Medulla oblongata (tissue), 1 donor: Measurements from ENCODE around the gene GPR89B.
"Not testable (repeated sequence)": the region's sequence is repeated elsewhere in the genome, so short reads cannot be mapped to it uniquely, and the experiment has no call there.

Experiments
- DNase-seq: peaks from one replicate; pipeline ENCODE4 v3.0.0-alpha.2; 2015; ENCODE audit errors: extremely low spot score

The GPR89B gene

DNA sequence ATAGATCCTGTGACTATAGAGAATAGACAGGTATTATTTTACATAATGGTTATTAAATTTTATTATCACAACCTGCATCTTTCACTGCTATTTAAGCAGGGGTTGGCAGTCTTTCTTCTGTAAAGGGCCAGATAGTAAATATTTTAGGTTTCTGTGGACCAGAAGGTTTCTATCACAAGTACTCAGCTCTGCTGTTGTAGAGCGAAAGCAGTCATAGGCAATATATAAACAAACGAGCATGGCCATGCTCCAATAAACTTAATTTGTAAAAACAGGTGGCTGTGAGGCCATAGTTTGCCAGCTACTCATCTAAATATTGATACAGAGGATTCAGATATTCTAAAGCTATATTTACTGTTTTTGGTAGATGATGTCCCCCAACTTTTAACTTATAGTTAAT, 12.2 kb downstream of the GPR89B start:
- DNase-seq, result not testable (repeated sequence)

DNA sequence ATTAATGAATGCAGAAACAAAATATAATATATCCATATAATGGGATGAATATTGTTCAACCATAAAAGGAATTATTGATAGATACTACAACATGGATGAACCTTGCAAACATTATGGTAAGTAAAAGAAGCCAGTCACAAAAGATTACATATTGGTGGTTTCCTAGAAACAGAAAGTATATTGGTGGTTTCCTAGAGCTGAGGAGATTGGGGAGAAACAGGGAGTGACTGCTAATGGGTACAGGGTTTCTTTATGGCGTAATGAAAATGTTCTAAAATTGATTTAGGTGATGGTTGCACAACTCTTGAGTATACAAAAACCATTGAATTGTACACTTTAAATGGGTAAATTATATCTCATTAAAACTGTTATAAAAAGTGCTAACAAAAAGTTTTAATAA, 14.3 kb downstream of the GPR89B start:
- DNase-seq, result not testable (repeated sequence)

DNA sequence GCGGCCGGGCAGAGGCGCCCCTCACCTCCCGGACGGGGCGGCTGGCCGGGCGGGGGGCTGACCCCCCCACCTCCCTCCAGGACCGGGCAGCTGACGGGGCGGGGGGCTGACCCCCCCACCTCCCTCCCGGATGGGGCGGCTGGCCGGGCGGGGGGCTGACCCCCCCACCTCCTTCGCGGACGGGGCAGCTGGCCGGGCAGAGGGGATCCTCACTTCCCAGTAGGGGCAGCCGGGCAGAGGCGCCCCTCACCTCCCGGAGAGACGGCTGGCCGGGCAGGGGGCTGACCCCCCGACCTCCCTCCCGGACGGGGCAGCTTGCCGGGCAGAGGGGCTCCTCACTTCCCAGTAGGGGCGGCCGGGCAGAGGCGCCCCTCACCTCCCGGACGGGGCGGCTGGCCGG, 21.3 kb downstream of the GPR89B start:
- DNase-seq, result not testable (repeated sequence)

DNA sequence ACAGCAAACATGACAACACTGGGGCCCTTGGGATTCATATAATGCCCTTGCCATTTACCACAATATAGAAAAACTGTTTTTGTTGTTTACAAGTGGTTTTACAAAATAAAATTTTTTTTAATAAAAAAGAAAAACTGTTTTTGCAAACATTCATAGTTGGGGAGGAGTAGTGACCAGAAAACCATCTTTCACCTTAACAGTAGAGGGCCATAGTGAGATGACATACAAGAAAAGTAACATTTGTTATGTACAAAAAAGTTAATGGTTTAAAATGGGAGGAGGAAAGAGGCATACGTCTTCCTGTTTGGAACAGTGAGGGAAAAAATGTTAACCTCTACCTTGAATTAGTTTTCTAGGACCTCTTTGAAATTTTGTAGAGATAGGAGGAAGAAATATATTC, 30.7 kb downstream of the GPR89B start:
- DNase-seq, result not testable (repeated sequence)

DNA sequence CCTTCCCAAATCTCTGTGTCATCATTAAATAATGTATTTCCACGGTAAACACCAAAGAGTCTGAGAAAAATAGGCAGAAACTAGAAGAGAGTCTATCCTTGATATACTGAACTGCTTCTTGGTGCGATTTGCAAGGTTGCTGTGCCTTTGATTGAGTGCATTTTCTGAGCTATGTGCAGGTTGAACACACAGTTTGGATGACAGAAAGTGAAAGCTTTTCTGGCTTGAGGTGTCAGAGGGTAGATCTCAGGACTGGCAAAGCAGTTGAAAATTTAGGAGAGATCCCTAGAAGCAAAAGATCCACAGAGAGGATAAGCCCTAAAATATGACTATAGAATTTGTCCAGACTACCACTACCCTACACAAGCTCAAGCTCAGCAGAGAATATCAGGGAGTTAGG, 31.5 kb downstream of the GPR89B start:
- not testable (repeated sequence) for DNase-seq

DNA sequence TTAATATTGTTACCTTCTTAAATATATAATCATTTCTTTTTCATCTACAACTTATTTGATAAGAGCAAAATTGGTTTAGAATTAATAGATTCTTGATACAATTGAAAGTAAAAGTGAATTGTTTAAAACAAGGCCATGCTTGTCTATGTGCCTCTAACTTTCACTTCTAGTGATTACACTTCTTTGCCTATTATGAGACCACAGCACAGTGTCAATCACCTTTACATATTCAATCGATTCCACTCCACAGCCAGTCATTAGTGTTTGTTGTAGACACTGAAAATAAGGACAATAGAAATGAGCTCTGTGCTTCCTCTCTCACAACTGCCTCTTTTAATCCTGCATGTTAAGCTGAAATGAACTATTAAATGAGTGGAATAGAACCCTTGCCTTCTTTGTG, 36.4 kb downstream of the GPR89B start:
- DNase-seq, result not testable (repeated sequence)

DNA sequence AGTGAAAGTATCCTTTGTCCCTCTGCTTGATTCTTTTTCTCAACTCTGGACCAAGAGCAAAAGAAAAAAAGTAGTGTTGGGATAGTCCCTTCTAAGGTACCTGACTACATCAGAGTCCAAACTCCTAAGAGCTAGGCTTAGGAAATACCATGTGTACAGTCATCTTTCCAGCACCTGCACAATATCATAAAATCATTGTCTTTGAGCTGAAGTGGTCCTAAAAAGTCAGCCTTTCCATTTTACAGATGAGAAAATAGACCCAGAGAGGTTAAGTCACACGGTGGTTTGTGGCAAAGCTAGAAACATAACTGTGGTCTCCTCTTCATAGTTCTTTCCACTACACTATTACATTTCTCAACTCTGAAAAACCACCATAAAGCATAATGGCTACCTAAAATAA, 38.4 kb downstream of the GPR89B start:
- DNase-seq, result not testable (repeated sequence)

DNA sequence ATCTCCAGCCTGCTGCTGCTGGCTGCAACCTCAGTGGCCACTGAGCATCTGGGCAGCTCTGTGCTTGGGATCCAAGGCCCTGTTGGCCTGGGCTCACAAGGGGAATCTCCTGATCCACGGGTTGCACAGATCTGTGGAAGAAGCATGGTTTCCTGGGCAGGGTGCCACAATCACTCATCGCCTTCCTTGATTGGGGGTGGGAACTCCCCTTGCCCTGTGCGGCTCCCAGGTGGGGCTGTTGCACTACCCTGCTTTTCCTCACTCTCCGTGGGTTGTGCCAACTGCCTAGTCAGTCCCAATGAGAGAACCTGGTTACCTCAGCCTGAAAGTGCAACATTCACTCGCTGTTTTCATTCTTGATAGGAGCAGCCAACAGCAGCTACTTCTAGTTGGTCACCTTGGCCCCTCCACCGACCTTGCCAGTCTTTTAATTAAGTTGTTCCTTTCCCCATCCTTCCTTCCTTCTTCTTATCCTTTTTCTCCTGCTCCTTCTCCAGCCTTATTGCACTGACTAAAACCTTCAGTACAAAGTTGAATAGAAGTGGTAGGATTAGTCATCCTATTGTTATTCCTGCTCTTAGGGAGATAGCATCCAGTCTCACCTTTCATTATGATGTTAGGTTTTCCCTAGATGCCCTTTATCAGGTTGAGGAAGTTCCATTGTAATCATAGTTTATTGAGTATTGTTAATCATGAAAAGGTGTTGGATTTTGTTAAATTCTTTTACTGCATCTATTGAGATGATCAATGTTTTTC, 50.9 kb downstream of the GPR89B start:
- not testable (repeated sequence) for DNase-seq

DNA sequence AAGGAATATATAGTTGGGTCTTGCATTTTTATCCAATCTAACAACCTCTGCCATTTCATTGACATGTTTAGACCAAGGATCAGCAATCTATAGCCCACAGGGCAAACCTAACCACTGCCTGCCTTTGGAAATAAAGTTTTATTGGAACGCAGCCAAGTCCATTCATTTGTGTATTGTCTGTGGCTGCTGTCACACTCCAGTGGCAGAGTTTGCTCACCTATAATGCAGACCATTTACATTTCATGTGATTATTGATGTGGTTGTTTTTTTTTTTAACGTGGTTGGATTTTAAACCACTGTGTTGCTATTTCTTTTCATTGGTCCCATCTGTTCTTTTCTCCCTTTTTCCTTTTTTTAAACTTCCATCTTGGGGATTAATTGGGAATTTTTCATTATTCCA, 57.2 kb downstream of the GPR89B start:
- not testable (repeated sequence) for DNase-seq

DNA sequence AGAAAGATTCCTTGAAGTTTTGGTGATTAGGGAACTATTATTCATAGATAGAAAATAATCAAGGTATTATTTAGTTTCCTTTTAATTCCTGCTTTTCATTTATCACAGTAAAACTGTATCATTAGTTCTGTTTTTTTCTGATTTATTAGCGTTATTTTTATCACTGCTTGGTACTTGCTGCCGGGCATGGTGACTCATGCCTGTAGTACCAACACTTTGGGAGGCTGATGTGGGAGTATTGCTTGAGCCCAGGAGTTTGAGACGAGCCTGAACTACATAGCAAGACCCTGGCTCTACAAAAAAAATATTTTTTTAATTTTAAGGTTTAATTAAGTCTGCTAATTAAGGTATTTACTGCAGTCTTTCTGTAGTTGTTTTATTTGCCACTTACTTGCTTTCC, 59.7 kb downstream of the GPR89B start:
- not testable (repeated sequence) for DNase-seq

DNA sequence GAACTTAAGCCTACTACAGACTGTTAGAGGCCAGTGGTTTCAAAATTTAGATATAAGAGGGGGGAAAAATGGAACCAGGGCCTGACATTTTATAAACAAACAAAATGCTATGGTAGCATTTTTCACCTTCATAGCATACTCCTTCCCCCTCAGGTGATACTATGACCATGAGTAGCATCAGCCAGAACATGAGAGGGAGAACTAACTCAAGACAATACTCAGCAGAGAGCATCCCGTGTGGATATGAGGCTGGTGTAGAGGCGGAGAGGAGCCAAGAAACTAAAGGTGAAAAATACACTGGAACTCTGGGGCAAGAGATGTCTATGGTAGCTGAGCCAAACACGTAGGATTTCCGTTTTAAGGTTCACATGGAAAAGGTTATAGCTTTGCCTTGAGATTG, 64.7 kb downstream of the GPR89B start:
- DNase-seq, result not testable (repeated sequence)

DNA sequence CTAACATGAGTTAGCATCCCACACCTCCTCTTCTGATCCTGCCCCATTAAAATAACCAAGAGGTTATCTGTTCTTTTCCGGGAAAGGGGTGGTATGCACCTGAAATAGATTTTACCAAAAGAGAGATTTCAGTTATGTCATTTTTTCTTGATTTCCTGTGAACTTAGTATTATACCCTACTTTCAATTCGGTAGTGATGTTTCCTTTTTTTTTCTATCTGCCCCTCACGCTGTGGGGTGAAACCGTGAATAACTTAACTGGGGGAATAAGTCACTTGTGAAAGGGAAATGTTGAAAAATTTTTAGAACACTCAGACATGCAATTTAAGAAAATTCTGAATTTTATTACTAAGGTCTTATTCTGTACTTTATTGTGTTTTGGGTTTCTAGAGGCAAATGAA, 65.2 kb downstream of the GPR89B start:
- not testable (repeated sequence) for DNase-seq

DNA sequence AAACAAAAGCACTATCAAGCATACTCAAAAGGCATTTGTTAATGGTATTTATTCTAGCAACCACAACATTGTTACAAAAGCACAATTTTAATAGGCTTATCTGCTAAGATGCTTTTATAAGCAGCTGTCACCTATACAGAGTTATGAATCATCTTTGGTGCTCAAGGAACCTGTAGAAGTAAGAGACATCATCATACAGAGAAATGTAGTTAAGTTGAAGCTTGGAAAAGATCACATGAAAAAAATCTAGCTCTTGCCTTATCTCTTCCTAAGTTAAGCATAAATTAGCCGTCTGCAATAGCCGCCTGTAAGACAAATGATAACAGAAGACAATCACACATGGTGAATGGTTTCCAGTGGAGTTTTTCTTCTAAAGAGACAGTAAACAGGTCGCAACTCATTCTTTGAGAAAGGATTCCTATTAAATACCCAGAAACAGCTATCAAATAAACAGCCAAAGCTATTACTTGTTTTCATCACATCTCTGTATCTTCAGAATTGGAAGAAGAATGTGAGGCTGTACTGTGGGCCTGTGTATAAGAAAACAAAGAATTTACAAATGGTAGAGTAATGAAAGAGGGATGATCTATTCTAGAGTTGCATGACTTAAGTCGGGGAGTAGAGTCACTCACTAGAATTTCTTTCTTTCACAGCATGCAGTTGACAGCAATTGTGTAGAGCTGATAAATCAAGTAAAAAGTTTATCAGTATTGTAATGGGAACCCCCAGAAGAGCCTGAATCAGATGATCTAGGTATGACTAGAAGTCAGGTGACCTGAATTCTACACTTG, 65.8 kb downstream of the GPR89B start:
- DNase-seq, result not testable (repeated sequence)

DNA sequence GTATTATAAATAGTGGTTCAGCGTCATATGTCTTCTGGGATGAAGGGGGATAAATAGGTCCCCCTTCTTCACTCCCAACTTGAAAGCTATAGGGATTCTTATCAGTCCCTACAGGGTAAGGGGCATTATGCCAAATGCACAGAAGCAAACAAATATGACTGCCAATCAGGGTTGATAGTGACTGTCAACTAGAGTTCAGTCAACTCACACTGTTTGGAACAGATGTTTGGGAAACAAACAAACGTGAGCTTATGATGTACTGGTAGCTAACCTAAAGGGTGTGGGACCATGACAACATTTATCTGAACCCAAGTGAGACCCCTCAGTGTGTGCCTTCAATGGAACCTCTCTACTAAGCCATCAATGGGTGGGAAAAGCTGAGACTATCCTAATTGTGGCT, 67.9 kb downstream of the GPR89B start:
- DNase-seq, result not testable (repeated sequence)

DNA sequence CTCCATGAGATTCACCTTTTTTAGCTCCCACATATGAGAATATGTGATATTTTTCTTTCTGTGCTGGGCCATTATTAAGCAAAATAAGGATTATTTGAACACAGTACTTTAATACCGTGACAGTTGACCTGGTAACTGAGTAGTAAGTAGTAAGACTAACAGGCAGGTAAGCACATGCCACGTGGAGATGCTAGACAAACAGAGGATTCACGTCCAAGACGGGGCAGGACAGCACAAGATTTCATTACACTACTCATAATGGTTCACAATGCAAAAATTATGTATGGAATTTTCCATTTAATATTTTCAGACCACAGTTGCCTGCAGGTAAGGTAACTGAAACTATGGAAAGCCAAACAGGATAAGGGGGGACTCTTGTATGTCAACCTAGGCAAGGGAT, 79.5 kb downstream of the GPR89B start:
- DNase-seq, result not testable (repeated sequence)

DNA sequence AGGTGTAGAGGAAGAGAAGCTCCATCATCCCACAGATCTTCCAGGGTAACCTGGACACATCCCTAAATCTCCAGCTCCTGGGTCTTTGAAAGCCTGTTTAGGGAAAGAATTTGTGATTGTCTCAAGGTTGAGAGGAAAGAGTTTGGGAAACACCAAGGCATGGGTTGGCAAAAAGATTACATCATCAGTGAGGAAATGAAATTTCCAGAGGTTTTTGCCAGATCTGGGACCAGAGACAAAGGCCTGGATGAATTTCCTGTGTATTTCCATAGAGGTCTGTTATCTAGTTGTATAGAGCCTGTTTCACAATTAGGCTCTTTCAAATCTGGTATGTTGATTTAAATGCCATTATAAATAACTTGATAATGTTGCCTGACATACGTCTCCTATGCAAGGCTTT, 82.3 kb downstream of the GPR89B start:
- DNase-seq, result no peak

DNA sequence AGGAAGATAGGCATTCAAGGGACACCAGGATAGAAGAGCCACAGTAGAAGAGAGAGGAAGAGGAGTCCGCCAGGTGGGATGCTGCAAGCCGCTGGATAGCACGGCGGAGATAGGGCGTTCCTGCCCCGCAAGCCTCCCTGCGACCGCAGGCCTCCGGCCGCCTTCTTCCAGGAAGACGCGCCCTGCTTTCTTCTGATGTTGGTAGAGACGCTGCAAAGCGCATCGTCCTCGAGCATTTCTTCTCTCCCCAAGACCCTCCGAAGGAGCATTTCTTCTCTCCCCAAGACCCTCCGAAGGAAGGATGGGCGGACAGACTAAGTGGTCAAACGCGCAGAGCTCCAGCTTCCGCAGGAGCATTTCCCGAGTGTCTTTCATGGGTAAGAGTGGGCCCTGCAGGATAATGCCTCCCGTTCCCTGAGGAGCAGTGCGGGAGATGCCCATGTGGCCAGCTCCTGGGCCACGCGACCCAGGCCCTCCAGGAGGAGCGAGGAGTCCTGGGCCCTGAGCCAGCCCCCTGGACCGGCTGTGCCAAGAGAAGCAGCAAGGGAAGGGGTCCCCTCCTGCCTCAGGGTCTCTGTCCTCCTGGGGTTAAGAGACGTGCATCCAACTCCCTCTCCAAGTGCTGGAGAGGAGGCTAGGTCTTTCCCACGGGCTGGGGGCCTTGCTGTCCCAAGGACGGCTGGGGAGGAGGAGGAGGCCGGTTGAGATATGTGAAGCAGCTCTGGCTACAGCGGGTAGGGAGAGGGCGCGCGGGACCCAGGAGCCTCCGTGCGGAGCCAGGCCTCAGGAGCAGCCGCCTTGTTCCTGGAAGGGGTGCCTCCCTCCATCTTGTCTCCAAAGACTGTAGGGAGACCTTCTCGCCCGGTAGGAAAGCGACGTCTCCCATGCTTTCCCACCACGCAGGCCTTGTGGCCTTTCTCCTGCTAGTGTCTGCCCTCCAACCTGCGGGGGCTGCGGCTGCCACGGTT, 85.2 kb downstream of the GPR89B start:
- not testable (repeated sequence) for DNase-seq

DNA sequence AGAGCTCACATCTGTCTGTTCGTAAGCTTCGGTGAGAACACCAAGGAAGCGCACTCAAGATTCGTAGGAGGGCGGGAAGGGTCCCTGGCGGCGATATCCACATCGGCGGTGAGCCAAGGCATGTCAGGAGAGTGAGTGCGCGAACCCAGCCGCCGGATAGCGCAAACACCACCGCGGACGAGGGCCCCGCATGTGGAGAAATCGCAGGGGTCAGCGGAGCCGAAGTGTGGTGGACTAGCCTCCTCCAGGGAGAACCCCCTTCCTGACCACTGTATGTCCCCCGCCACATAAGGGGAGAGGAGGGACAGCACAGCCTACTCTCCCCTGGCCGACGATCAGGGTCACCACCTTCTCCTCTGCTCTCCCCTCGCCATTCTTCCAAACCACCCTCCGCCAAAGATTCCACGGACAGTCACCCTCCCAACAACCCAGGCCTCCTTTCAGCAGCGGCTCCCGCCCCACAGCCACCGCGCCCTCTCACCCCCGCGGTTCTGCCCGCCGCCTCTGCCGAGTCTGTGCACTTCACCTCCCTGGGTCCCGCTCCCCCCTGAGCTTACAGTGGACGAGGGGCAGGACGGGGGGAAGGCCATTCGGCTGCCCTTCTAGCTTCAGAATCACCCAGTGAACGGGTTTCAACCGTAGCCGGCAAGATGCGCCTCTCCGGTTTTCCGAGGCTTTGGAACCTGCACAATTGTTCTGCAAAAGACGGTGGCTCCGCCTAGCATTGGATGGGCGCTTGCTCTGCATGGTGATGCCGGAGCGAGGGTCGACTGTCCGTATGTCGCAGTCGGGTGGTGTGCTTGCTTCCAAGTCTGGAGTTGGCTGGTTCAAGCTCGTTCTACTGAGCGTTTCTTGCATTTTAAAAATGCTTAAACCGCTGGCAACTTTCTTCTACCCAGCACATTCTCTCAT, 86.3 kb downstream of the GPR89B start:
- not testable (repeated sequence) for DNase-seq

DNA sequence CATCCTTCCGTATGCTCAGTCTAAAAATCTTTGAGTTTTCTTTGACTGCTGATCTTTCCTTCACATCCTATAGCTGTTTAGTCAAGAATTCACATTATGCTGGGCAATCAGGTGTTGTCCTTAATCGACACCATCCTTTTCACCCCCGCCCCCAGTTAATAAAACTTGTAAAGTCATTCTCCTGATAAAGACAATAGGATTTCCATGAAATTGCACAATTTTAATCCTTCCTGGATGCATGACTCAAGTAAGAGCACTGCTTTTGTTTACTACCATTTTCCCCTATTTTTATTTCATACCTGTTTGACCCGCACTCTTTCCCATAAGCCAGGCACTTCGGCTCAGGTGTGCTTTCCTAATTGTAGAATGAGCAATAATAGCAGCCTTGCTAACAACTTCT, 96.7 kb downstream of the GPR89B start:
- DNase-seq, result not testable (repeated sequence)

DNA sequence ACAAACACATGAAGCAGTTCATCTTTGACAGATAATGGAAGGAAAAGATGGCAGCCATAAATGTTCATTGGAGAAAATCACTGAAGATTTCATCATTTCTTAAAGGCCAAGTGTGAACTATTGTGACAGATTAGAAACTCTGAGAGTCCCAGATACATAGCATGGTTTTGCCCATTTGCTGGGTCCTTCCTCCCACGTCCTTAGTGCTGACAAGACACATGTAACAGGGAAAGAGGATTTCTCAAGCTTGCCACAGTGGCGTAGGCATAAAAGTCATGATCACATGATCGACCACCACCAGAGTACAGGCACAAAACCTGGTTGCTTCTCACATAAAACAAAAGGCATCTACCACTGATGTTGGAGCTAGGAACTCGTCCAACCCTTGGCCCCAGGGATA, 98.8 kb downstream of the GPR89B start:
- DNase-seq, result not testable (repeated sequence)

DNA sequence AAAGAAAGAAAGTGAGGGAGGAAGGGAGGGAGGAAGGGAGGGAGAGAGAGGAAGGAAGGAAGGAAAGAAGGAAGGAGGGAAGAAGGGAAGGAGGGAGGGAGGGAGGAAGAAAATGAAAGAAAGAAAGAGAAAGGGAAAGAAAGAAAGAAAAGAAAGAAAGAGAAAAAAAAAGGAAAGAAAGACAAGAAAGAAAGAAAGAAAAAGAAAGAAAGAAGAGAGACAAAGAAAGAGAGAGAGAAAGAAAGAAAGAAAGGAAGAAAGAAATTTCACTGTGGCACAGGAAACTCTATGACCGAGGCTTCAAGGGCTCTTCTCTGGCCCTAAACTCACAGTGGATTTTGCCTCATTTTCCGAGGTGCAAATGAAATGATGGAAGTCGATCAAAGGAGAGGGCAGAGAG, 104.0 kb downstream of the GPR89B start:
- DNase-seq, result not testable (repeated sequence)
